NB4 (cell line): ENCODE measurements around the gene HTR1E.

ENCODE experiments used
- CTCF ChIP-seq: IDR thresholded peaks from one replicate; pipeline ENCODE4 v1.5.1; 2012; ENCODE audit warnings: low read depth, low read length
- MAX ChIP-seq: IDR thresholded peaks from 2 replicates; pipeline ENCODE4 v1.6.1; 2011; ENCODE audit warnings: low read depth, low read length
- MYC ChIP-seq: IDR thresholded peaks from 2 replicates; pipeline ENCODE4 v1.6.1; 2011; ENCODE audit warnings: low read depth, low read length
- POLR2A ChIP-seq: IDR thresholded peaks from 2 replicates; pipeline ENCODE4 v1.6.1; 2011; ENCODE audit warnings: mild to moderate bottlenecking; ENCODE audit not compliant: insufficient read length; ENCODE audit errors: extremely low read depth

GRCh38 chr6:86942769-86943516 is 5.6 kb downstream of the HTR1E start:
- TF ChIP-seq CTCF (no peak), MAX (no peak), POLR2A (no peak), MYC (no peak)
